RPMI7951 (cell line): ENCODE measurements around the gene PLEKHG5. TPM values are rescaled to one million over a fixed set of nuclear protein-coding genes. Genes with fewer than 3 reads are reported as not detected.

Experiments used
- DNase-seq: peaks from one replicate; pipeline ENCODE4 v3.0.0-alpha.2; 2012; ENCODE audit warnings: low read depth
- total RNA-seq: library from RNA; depleted of rRNA; stranded (reverse); fragments of >200 nt; shearing (Covaris generic); gene quantifications from 2 replicates; pipeline ENCODE4 v1.2.3, GENCODE V29; 2014

The PLEKHG5 gene
- total RNA-seq, 1 experiment from 2014 or later = 0.60 TPM

DNA sequence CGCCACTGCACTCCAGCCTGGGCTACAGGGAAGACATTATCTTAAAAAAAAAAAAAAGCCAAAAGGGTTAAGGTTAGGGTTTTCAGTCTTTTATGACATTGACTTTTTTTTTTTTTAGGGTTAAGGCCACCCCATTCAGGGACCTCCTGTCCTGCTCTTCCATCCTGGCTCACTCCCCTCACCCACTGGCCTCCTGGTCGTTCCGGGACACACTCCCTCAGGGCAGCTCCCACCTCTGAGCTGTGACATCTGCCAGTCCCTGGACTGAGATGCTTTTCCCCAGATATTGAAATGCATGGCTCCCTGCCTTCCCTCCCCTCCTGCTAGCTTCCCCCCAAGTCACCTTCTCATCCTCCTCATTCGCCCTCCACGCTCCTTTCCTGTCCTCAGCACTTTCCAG is 9.6 kb downstream of the PLEKHG5 start:
- DNase-seq = no peak

GRCh38 chr1:6477039-6477820 is 14.2 kb downstream of the PLEKHG5 start:
- DNase-seq = no peak

- DNase-seq = no peak
Measured at GRCh38 chr1:6476483-6476882, 15.0 kb downstream of the PLEKHG5 start.

DNA sequence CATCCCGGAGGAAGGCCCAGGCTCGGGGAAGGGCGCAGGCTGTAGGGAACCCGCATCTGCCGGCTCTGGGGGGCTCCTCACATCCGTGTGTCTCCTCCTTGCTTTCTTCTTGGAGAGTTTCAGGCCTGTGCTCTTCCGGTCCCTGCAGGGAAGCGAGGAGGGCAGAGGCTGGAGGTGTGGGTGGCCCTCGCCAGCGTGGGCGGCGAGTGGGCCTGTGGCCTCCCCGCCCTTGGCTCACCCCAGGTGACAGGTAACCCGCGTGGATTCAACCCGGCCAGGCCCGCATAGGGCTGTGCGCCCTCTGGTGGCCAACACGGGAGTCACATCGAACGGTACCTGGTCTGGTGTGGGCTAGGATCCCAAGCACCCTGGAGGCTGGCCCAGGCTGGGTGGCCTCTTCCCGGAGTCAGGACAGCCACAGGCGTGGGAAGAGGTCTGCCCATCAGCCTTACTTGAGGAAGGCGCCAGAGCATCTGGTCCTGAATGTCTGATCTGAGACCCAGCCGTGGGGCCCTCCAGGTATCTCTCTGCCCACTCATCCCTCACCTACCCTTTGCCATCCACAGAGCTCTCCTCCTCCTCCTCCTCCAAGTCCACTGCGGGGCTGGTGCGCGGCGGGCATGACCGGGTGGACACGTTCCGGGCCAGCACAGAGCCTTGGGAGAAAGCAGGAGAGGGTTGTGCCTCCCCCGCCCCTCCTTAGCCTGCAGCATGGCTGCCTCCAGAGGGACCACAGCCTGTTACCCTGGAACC is 15.9 kb downstream of the PLEKHG5 start:
- peak; percentile 25 for DNase-seq

DNA sequence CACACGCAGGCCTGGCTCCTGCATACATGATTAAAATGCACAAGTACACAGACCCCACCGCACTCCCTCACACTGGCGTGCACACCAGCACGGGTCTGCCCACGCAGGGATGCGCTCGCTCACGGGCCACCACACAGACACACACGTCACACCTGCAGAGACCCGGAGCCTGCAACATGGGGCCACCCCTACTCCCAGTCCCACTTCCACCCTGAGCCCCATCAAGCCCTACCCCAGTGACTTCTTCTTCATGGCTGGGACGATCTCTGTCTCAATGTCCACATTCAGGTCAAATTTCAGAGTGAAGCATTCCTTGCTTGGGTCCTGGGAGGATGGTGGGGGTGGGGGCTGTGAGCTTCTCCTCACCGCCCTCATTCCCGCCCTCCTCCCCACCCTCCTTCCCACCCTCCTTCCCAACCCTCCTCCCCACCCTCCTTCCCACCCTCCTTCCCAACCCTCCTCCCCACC is 16.6 kb downstream of the PLEKHG5 start:
- no peak for DNase-seq

GRCh38 chr1:6473974-6474814 is 17.3 kb downstream of the PLEKHG5 start:
- DNase-seq = no peak

- no peak for DNase-seq
Measured at GRCh38 chr1:6473156-6473555, 18.3 kb downstream of the PLEKHG5 start.

- no peak for DNase-seq
Measured at GRCh38 chr1:6472391-6472790, 19.1 kb downstream of the PLEKHG5 start.

GRCh38 chr1:6471970-6472368 is 19.5 kb downstream of the PLEKHG5 start:
- DNase-seq = no peak

DNA sequence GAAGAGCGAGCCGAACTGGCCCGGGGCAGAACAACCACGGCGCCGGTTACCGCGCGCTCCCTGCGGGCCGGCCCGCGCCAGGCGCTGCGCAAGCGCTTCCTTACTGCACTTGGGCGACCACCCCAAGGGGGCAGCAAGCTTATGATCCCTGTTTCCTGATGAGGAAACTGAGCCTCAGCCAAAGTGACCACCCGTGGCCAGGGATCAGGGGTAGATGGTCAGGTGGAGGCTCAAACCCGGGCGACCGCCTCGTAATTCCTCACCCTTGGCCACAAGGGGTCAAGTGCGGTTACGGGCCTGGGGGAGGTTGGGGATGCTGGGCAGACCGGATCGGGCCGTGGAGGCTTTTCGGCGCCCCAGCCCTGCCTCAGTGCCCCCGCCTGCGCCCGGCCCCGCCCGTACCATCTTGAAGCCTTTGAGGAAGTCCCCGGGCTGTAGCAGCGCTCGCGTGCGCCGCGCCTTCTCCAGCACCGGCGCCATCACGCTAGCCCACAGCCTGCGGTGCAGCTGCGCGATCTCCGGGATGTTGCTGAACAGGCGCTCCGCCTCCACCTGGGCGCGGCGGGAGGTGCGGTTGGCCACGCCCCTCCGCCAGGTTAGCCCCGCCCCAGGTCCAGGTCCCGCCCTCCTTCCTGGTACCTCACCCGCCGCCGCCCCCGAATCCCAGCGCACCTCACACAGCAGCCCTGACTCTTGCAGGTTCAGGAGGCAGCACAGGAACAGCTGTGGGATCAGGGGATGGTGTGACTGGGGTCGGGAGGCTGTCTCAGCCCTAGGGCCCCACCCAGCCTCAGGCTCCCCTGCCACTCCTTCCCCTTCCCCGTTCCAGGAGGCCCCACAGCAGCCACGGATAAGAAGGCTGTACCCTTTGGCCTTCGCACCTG is 20.1 kb downstream of the PLEKHG5 start:
- DNase-seq = no peak

- no peak for DNase-seq
Measured at GRCh38 chr1:6470132-6471085, 21.1 kb downstream of the PLEKHG5 start.

DNA sequence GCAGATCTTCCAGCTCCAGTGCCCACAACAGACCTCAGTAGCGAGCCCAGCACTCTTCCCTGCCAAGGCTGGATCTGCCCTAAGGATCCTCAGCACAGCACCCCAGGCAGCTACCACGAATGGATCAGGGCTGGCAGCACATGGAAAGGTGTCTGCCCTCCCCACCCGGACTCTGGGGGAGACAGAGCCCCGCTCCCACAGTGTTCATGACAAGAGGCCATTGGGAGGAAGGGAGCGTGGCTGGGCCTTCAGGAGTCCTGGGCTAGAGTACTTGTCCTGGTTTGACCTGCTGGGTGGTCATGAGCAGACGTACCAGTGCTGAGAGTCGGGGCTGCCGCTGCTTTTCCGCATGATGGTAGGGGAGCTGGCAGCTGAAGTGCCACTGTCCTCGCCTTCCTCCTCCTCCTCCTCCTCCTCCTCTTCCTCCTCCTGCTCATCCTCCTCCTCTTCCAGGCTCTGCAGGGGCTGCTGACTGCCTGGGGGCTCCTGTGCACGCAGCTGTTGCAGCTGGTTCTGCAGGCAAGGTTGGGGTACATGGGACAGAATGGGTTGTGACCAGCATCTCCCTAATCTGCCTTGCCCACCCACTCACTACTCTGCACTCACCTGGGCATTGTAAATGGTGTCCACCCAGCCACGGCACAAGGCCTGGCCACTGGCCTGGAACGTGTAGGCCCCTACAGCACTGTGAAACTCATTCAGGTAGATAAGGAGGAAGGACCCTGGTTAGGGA is 22.6 kb downstream of the PLEKHG5 start:
- DNase-seq = no peak

DNA sequence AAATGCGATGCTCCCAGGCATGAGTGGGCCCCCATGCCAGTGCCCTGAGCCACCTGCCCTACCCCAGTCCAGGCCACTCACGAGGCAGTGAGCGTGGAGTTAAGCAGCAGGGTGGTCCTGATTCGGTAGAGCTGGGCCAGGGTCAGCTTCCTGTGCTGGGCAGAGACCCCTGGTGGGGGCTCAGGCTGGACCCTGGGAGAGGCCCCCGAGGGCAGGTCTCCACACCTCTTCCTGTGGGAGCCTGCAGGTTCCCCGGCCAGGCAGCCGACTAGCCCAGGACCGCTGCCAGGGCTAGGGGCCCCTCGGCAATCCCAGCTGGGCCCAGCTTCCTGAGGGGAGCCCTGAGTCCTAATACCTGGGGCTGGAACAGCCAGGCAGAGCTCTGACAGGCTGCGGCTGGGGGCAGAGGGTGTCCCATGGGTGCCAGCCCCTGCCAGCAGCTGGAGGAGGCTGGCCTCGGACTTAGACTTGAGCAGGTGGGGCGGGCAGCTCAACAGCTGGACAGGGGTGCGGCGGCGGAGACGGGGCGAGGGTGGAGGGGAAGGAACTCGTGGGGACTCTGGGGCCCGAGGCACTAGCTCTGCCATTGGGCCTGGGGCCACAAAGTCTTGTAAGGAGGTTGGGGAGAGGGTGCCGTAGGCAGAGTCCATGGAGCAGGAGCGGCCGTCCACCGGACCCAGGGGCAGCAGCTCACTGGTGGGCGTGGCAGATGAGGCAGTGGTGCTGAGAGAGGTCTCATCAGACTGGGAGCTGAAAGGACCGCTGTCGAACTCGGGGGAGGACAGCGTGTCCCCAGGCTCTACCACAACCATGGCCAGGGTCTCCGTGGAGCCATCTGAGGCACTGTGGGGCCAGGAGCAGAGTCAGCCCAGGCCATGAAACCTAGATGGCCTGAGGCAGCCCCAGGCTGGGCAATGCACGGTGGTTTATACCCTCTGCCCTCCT is 23.5 kb downstream of the PLEKHG5 start:
- DNase-seq = no peak

GRCh38 chr1:6467224-6467623 is 24.2 kb downstream of the PLEKHG5 start:
- no peak for DNase-seq

- no peak for DNase-seq
Measured at GRCh38 chr1:6466751-6467150, 24.7 kb downstream of the PLEKHG5 start.

GRCh38 chr1:6466023-6466422 is 25.4 kb downstream of the PLEKHG5 start, which contains the start of gene TNFRSF25:
TNFRSF25 (minus strand) TSS chr1:6466173; CDS start chr1:6466107, 66 bp downstream.
- DNase-seq = no peak

DNA sequence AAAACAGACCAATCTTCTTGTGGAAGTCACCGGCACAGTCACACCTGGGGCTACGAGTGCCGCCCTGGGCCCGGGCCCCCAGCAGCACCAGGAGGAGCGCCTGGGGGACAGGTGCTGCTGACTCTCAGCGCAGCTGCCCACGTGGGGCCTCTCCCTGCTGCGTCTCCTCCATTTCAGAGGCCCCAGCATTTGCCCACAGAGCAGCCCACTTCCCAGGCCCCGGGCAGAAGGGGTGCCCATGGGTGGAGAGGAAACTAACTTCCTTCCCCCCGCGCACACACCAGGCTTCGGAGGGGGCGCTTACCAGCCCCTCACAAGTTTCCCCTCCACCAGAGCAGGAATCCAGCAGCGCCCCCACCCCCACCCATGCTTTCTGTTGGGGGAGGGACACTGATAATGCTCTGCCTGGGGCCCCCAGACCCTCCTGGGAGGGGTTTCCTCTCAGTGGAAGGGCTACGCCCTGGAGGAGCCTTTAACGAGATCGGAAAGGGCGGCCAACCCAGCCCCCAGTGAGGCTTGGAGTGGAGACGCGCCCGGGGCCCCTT is 25.9 kb downstream of the PLEKHG5 start:
- no peak for DNase-seq

DNA sequence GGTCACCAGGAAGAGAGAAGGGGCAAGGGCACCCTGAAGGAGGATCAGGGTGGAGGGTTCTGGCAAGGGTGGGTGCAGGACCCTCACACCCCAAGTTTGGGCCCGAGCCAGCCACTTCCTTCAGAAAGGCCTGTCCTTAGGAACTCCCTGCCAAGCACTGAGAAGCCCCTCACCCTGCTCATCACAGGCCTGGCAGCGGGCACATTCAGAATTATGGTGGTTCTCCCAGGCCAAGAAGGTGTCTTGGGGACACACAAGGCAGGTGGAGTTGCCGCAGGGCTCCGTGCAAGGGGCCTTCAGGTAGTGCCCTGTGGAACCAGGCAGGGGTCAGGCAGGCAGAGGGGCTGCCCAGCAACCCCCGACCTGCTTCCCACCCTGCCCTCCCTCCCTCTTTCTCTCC is 26.6 kb downstream of the PLEKHG5 start:
- no peak for DNase-seq
